ENCODE results near the gene DAB2.

GRCh38 chr5:39370555-39371366 is 54.0 kb downstream of the DAB2 start:
- TF ChIP-seq, protein P1, sequence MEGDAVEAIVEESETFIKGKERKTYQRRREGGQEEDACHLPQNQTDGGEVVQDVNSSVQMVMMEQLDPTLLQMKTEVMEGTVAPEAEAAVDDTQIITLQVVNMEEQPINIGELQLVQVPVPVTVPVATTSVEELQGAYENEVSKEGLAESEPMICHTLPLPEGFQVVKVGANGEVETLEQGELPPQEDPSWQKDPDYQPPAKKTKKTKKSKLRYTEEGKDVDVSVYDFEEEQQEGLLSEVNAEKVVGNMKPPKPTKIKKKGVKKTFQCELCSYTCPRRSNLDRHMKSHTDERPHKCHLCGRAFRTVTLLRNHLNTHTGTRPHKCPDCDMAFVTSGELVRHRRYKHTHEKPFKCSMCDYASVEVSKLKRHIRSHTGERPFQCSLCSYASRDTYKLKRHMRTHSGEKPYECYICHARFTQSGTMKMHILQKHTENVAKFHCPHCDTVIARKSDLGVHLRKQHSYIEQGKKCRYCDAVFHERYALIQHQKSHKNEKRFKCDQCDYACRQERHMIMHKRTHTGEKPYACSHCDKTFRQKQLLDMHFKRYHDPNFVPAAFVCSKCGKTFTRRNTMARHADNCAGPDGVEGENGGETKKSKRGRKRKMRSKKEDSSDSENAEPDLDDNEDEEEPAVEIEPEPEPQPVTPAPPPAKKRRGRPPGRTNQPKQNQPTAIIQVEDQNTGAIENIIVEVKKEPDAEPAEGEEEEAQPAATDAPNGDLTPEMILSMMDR (IDR thresholded peaks at IDR 0.05), result no peak
- TF ChIP-seq POLR2A (IDR thresholded peaks at IDR 0.05) (no peak), POLR2AphosphoS5 (IDR thresholded peaks at IDR 0.05) (peak in 2 of 3 donors; percentile 85 to 88)
